ENCODE data around the gene SLC35B1.

The SLC35B1 gene

GRCh38 chr17:49700960-49701359, 6.8 kb downstream of the SLC35B1 start:
- no peak for DNase-seq (ENCODE audit: low spot score)
- in situ Hi-C loops (cut with MboI; ENCODE audit: low pct_unique_long_range_greater_than_20kb, low sequenced_read_pairs, unreplicated experiment) = loop anchor here (5.0 to 25.0 kb wide), 3 partner anchors 84 to 286 kb away; partner anchors contain the start of genes DLX3 and KAT7
- TF ChIP-seq, protein P1, sequence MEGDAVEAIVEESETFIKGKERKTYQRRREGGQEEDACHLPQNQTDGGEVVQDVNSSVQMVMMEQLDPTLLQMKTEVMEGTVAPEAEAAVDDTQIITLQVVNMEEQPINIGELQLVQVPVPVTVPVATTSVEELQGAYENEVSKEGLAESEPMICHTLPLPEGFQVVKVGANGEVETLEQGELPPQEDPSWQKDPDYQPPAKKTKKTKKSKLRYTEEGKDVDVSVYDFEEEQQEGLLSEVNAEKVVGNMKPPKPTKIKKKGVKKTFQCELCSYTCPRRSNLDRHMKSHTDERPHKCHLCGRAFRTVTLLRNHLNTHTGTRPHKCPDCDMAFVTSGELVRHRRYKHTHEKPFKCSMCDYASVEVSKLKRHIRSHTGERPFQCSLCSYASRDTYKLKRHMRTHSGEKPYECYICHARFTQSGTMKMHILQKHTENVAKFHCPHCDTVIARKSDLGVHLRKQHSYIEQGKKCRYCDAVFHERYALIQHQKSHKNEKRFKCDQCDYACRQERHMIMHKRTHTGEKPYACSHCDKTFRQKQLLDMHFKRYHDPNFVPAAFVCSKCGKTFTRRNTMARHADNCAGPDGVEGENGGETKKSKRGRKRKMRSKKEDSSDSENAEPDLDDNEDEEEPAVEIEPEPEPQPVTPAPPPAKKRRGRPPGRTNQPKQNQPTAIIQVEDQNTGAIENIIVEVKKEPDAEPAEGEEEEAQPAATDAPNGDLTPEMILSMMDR (IDR thresholded peaks at IDR 0.05; ENCODE audit: extremely low read depth, insufficient read depth, missing control alignments) = no peak

DNA sequence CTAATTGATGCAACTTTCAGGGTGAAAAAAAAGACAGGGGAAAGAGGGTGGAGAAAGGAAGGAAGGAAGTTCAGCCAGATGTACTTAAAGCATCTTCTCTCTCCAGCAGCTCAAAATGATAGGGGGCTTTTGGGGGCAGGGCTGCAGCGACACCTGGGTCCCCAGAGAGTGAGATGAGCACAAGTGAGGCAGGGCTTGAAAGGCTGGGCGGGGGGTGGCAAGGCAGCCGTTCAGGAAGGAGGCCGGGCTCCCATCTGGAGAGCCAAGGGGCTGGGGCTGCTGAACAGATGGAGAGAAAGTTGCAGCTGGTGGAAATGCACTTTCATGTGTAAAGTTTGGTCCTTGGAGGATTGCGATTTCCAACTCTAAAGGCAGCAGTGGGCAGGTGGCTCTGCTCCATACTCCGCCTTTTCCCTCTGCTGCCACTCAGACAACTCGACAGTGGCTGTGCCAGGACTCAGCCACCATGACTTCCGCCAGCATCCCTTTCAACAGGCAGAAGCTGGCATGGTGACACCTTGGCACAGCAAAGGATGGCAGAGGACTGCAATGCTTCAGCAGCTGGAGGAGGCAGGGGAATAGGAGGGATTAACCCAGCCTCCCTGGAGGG, 7.7 kb downstream of the SLC35B1 start:
- in situ Hi-C loops (cut with MboI; ENCODE audit: low pct_unique_long_range_greater_than_20kb, low sequenced_read_pairs, unreplicated experiment) = loop anchor here (5.0 to 25.0 kb wide), 3 partner anchors 85 to 287 kb away; partner anchors contain the start of genes DLX3 and KAT7

GRCh38 chr17:49698005-49698404, 9.8 kb downstream of the SLC35B1 start:
- no peak for DNase-seq (ENCODE audit: low spot score)
- in situ Hi-C loops (cut with MboI; ENCODE audit: low pct_unique_long_range_greater_than_20kb, low sequenced_read_pairs, unreplicated experiment) = no loop called here
- TF ChIP-seq, protein P1 (IDR thresholded peaks at IDR 0.05; ENCODE audit: extremely low read depth, insufficient read depth, missing control alignments) = no peak

More for the DNA sequence above, 7.7 kb downstream of the SLC35B1 start:
- no peak for DNase-seq (ENCODE audit: low spot score)
- TF ChIP-seq, protein P1 (IDR thresholded peaks at IDR 0.05; ENCODE audit: extremely low read depth, insufficient read depth, missing control alignments) = no peak

DNA sequence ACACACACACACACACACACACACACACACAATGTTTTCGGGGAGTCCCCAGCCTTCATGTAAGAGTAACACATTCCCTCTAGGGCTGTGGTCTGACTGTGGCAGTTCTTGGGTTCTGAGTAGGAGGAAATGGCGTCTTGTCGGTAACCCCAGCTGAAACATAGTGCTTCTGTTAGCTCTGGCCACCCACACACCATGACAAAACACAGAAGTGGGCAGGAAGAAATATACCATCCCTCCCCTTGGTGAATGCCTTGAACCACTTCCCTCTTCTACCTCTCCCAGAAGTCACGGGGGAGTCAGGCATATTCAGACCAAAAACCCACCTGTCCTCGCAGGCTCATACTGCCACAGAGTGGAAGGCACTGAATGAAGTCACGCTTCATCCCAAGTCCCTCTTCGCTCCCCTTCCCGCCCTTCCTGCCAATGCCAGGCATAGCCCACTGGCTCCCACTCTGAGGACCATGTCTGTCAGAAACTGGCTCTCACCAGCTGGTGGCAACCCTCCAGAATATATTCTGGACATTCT, 11.5 kb downstream of the SLC35B1 start:
- in situ Hi-C loops (cut with MboI; ENCODE audit: low pct_unique_long_range_greater_than_20kb, low sequenced_read_pairs, unreplicated experiment) = no loop called here
- peak; percentile 75 for DNase-seq (ENCODE audit: low spot score)
- TF ChIP-seq, protein P1 (IDR thresholded peaks at IDR 0.05; ENCODE audit: extremely low read depth, insufficient read depth, missing control alignments) = no peak

- in situ Hi-C loops (cut with MboI; ENCODE audit: low pct_unique_long_range_greater_than_20kb, low sequenced_read_pairs, unreplicated experiment) = no loop called here
- TF ChIP-seq, protein P1 (IDR thresholded peaks at IDR 0.05; ENCODE audit: extremely low read depth, insufficient read depth, missing control alignments) = no peak
- no peak for DNase-seq (ENCODE audit: low spot score)
Measured at GRCh38 chr17:49695698-49696232, 12.0 kb downstream of the SLC35B1 start.

GRCh38 chr17:49694847-49695697, 12.7 kb downstream of the SLC35B1 start:
- in situ Hi-C loops (cut with MboI; ENCODE audit: low pct_unique_long_range_greater_than_20kb, low sequenced_read_pairs, unreplicated experiment) = no loop called here
- peak; percentile 74 for DNase-seq (ENCODE audit: low spot score)
- TF ChIP-seq, protein P1 (IDR thresholded peaks at IDR 0.05; ENCODE audit: extremely low read depth, insufficient read depth, missing control alignments) = peak; percentile 88

All from GM13977 (cell line).